Liver (tissue), 9 donors: ENCODE measurements around the gene ARL17B. TPM values are rescaled to one million over a fixed set of nuclear protein-coding genes. Genes with fewer than 3 reads are reported as not detected.
"Not testable (repeated sequence)": the region's sequence is repeated elsewhere in the genome, so short reads cannot be mapped to it uniquely, and the experiment has no call there.

Source experiments
- DNase-seq: peaks from one replicate; pipeline ENCODE4 v3.0.0-alpha.2; 2017; ENCODE audit warnings: low spot score
- H3K27ac ChIP-seq, 2 donors: one replicate each; pipeline ENCODE4 v1.7.0; 2013; ENCODE audit warnings: inconsistent platforms in 2 of 2, low read length in 2 of 2, control low read depth in 1 of 2, low read depth in 1 of 2, mild to moderate bottlenecking in 1 of 2
- H3K27me3 ChIP-seq, 4 donors: one replicate each; pipeline versions ENCODE4 v1.6.1 to v1.7.0; 2013; ENCODE audit warnings: low read length in 3 of 4, inconsistent platforms in 1 of 4, mild to moderate bottlenecking in 1 of 4, moderate library complexity in 1 of 4; ENCODE audit not compliant: control insufficient read depth in 4 of 4, insufficient read depth in 4 of 4
- H3K36me3 ChIP-seq, 4 donors: one replicate each; pipeline versions ENCODE4 v1.6.1 to v1.7.0; 2013; ENCODE audit warnings: low read length in 3 of 4, mild to moderate bottlenecking in 3 of 4, low read depth in 1 of 4, moderate library complexity in 1 of 4; ENCODE audit not compliant: control insufficient read depth in 4 of 4, insufficient read depth in 3 of 4
- H3K4me1 ChIP-seq, 4 donors: one replicate each; pipeline versions ENCODE4 v1.6.1 to v1.7.0; 2013; ENCODE audit warnings: low read length in 3 of 4, mild to moderate bottlenecking in 3 of 4, moderate library complexity in 1 of 4; ENCODE audit not compliant: control insufficient read depth in 4 of 4, insufficient read depth in 4 of 4
- H3K4me3 ChIP-seq, 3 donors: one replicate each; pipeline versions ENCODE4 v1.6.1 to v1.7.0; 2013; ENCODE audit warnings: low read length in 3 of 3, control low read depth in 1 of 3, low read depth in 1 of 3, mild to moderate bottlenecking in 1 of 3
- H3K9ac ChIP-seq, 2 donors: one replicate each; pipeline ENCODE4 v1.7.0; 2013; ENCODE audit warnings: low read length in 2 of 2, mild to moderate bottlenecking in 2 of 2, moderate library complexity in 2 of 2, control low read depth in 1 of 2, low read depth in 1 of 2
- H3K9me3 ChIP-seq, 4 donors: one replicate each; pipeline versions ENCODE4 v1.6.1 to v1.7.0; 2013; ENCODE audit warnings: low read length in 3 of 4; ENCODE audit not compliant: control insufficient read depth in 4 of 4
- YY1 ChIP-seq: IDR thresholded peaks from 2 replicates; pipeline ENCODE4 v1.6.1; 2016; ENCODE audit warnings: antibody characterized with exemption, mild to moderate bottlenecking
- WGBS: extraction: QIAGEN DNeasy Blood & Tissue Kit; methylation state at CpG from one replicate; pipeline ENCODE4 v1.1.7; 2013; 5-methylcytosine and 5-hydroxymethylcytosine counted together
- polyA plus RNA-seq, 2 donors: library from polyadenylated mRNA; stranded (reverse) in 1 of 2; unstranded in 1 of 2; fragments of 200-250 nt in 1 of 2; fragments of >200 nt in 1 of 2; fragmentation: Nextera tagmentation in 1 of 2; extraction: Ambion mirVana in 1 of 2; gene quantifications; one replicate each; pipeline versions ENCODE4 v1.2.1 to v1.2.3, GENCODE V29; 2013 to 2015
- total RNA-seq, 2 donors: library from RNA; depleted of rRNA; stranded (reverse); fragments of >200 nt; gene quantifications; one replicate each; pipeline ENCODE4 v1.2.3, GENCODE V29; 2014
- donor health status: healthy.
- donor health status: healthy.
- donor health status: healthy.
- donor health status: healthy.
- donor health status: healthy.

ARL17B gene
- total RNA-seq: 1 to 10 TPM; 1.9 to 6.7 TPM
- 1 to 10 TPM; 3.0 to 8.7 TPM for polyA plus RNA-seq

DNA sequence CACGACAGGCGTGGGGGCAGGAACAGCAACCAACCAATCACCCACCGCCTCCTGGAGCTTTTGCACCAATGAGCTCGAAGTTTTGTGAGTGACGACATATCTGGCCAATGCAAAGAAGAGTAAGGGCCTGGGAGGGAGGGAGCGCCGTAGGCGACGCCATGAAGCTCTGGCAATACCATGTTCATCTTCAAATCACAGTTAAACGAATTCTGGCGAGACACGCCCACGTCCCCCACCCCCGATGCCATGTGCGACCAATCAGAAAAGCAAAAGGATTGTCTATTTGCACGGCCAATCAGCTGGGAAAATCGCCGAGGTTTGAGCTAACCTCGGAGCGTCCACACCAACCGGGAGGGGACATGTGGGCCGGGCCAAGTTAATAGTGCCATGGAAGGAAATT lies at the start of gene ARL17B:
ARL17B (minus strand) TSS at position 12 of the 400 bp plus-strand sequence. CDS start 3,369 bp downstream, outside the sequence.
- not testable (repeated sequence) for H3K36me3 ChIP-seq, H3K27me3 ChIP-seq, DNase-seq, H3K27ac ChIP-seq, H3K9me3 ChIP-seq, H3K4me3 ChIP-seq, H3K4me1 ChIP-seq, H3K9ac ChIP-seq
- 0% methylated on average over 13 of the region's 22 CpGs for WGBS
- TF ChIP-seq YY1: peak; percentile 22

GRCh38 chr17:46409864-46410263 lies 48.3 kb upstream of the ARL17B start:
- H3K9ac ChIP-seq, H3K27ac ChIP-seq, DNase-seq, H3K9me3 ChIP-seq, H3K4me1 ChIP-seq, H3K36me3 ChIP-seq, H3K27me3 ChIP-seq, H3K4me3 ChIP-seq: not testable (repeated sequence)
- WGBS: no CpG with 5 or more reads among the region's 2 CpGs

- no CpG with 5 or more reads among the region's 5 CpGs for WGBS
These were observed 45.6 kb upstream of the ARL17B start for GRCh38 chr17:46407155-46407554.

DNA sequence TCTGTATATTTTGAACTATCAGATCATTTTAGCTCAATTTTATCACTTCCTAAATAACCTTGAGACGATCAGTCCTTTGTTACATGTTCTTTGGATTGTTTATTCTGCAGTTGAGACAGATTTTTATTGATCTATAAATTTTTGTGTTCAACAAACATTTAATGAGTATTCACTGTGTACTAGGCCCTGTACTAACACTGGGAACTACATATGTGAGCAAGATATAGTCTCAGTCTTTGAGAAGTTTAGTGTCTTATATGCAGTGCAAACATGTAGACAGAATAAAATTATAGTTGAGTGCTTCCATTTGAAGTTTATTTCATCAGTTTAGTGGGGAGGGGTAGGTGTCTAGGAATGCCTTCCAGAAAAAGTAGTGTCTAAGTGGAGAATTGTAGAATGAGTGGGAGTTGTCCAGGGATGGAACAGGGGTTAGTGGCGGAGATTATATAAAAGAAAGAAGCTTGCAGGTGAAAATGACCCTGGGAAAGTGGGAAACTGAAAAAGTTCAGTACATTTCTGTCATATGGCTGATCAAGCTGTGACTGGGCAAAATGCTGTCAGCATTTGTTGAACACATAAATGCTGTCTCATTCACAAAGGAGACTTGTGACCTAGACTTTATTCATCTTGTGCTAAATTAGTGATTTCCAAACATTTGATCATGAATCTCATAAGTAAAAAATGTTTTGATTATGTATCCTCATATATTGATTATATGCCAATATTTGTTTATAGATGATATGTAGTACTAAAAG lies 39.6 kb upstream of the ARL17B start:
- not testable (repeated sequence) for H3K4me1 ChIP-seq, H3K36me3 ChIP-seq, H3K27me3 ChIP-seq, H3K27ac ChIP-seq, DNase-seq, H3K9me3 ChIP-seq, H3K9ac ChIP-seq, H3K4me3 ChIP-seq
- no CpG with 5 or more reads among the region's 2 CpGs for WGBS

More at GRCh38 chr17:46407155-46407554, 45.6 kb upstream of the ARL17B start:
- not testable (repeated sequence) for H3K27ac ChIP-seq, H3K36me3 ChIP-seq, H3K27me3 ChIP-seq, H3K9me3 ChIP-seq, H3K9ac ChIP-seq, DNase-seq, H3K4me1 ChIP-seq, H3K4me3 ChIP-seq

DNA sequence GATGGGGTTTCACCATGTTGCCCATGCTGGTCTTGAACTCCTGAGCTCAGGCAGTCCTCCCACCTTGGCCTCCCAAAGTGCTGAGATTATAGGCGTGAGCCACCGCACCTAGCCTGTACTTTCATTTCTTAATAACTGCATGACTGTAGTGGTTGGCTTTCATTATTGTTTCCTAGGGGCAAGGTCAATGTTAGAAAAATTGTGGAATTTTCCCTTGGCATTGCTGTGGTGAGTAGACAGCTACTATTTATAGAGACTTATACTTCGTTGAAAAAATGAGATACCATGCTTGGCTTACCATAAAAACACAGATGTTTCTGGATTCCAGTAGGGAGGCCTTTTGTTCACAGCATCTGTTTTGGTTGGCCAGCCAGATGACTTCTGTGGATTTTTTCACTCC lies 39.0 kb upstream of the ARL17B start:
- not testable (repeated sequence) for H3K27me3 ChIP-seq

DNA sequence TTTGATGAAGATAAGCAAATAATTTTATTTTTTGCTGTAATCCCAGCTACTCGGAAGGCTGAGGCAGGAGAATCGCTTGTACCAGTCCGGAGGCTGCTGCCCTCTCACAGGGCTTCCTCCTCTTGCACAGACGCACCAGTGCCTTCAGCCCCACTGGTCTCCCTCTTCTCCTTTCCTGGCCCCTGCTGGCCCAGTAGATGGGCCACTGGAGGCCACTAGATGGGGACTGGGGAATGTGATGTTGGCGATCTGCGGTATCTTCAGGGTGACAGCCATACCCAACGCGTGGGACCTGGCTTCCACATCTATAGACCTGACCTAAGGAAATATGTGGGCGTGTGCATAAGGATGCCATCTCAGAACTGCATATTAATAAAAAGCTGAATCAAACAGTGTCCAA lies 38.4 kb upstream of the ARL17B start:
- not testable (repeated sequence) for H3K27ac ChIP-seq, H3K4me1 ChIP-seq, H3K36me3 ChIP-seq, H3K9me3 ChIP-seq, DNase-seq, H3K9ac ChIP-seq, H3K4me3 ChIP-seq, H3K27me3 ChIP-seq
- WGBS: 97% methylated on average over 4 of the region's 9 CpGs

More for the DNA sequence above, 39.0 kb upstream of the ARL17B start:
- DNase-seq, H3K4me3 ChIP-seq, H3K9me3 ChIP-seq, H3K27ac ChIP-seq, H3K36me3 ChIP-seq, H3K9ac ChIP-seq, H3K4me1 ChIP-seq: not testable (repeated sequence)
- WGBS: 36% methylated on average over 1 of the region's 3 CpGs

DNA sequence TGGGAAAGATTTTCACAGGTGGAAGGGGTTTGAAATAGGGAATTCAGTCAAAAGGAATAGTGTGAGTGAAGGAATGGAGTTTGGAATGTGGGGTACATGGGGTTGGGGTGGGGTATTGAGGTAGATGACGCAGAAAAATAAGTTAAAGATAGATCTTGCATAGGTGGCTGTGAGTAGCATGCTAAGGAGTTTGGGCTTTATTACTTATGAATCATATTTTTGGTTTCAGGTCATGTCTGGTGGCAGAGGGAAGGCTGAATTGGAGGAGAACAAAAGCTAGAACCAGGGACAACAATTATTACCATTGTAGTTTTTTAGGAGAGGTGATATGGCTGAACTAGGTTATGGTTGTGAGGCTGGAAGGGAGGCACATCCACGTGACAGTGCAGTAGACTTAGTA lies 34.7 kb upstream of the ARL17B start:
- H3K9me3 ChIP-seq, H3K9ac ChIP-seq, H3K4me3 ChIP-seq, H3K27ac ChIP-seq, H3K4me1 ChIP-seq, H3K36me3 ChIP-seq, H3K27me3 ChIP-seq, DNase-seq: not testable (repeated sequence)
- 90% methylated on average over 1 of the region's 2 CpGs for WGBS

- not testable (repeated sequence) for H3K27ac ChIP-seq, H3K9ac ChIP-seq, H3K4me1 ChIP-seq, H3K36me3 ChIP-seq, DNase-seq, H3K27me3 ChIP-seq, H3K4me3 ChIP-seq, H3K9me3 ChIP-seq
- WGBS: no CpG with 5 or more reads among the region's 2 CpGs
These were observed 32.1 kb upstream of the ARL17B start for GRCh38 chr17:46393702-46394101.
